Stomach (tissue), 4 donors: ENCODE results near the gene ZNF219.

Source experiments
- CTCF ChIP-seq, 7 experiments: fragments of 450-650 bp in 4 of 7; fragments of 200-600 bp in 3 of 7; sonication (generic) in 3 of 7; IDR thresholded peaks; one replicate each; pipeline ENCODE4 v1.5.1; 2016 to 2019; ENCODE audit warnings: antibody characterized with exemption in 7 of 7, control low read depth in 2 of 7, mild to moderate bottlenecking in 1 of 7
- POLR2A ChIP-seq, 4 donors: fragments of 450-650 bp; IDR thresholded peaks; one replicate each; pipeline ENCODE4 v1.6.1; 2016; ENCODE audit warnings: antibody characterized with exemption in 4 of 4, control low read depth in 2 of 4, mild to moderate bottlenecking in 1 of 4, moderate library complexity in 1 of 4

GRCh38 chr14:21043974-21044618 lies 54.4 kb downstream of the ZNF219 start:
- TF ChIP-seq CTCF (IDR thresholded peaks at IDR 0.05) (no peak), POLR2A (IDR thresholded peaks at IDR 0.05) (no peak)
